SK-N-SH (cell line): ENCODE results near the gene KRCC1. TPM values are rescaled to one million over a fixed set of nuclear protein-coding genes. Genes with fewer than 3 reads are reported as not detected.
"Not testable (repeated sequence)": the region's sequence is repeated elsewhere in the genome, so short reads cannot be mapped to it uniquely, and the experiment has no call there.

Experiments
- CTCF ChIA-PET: fragments of 300-600, 350-600 bp; formaldehyde crosslinking; extraction: SDS; loops from one replicate; lab custom pipeline; 2021; lab: Yijun Ruan, JAX
- POLR2A ChIA-PET: fragments of 350-600 bp; sonication (Branson Sonifier 250); formaldehyde crosslinking; extraction: SDS; loops from one replicate; lab custom pipeline; 2020; ENCODE audit warnings: antibody characterized with exemption, inconsistent platforms; lab: Yijun Ruan, JAX
- DNase-seq: peaks from one replicate; pipeline ENCODE4 v3.0.0; 2012
- H2AFZ ChIP-seq: fragments of 200-600 bp; sonication (generic); 2 replicates; pipeline ENCODE4 v1.8.1; 2016; ENCODE audit warnings: antibody characterized with exemption, mild to moderate bottlenecking, low read depth
- H3F3A ChIP-seq: fragments of 200-600 bp; sonication (generic); replicated peaks from 2 replicates; pipeline ENCODE3; 2016; ENCODE audit warnings: antibody characterized with exemption, mild to moderate bottlenecking; ENCODE audit not compliant: insufficient read depth
- H3K27ac ChIP-seq, 2 experiments: fragments of 200-500 bp in 1 of 2; fragments of 200-600 bp in 1 of 2; sonication (Bioruptor generic) in 1 of 2; sonication (generic), shearing (Covaris generic) in 1 of 2; 2 replicates each; pipeline versions ENCODE4 v1.5.1 to v1.6.1; 2014 to 2016; ENCODE audit warnings: low read depth in 2 of 2, inconsistent platforms in 1 of 2, low read length in 1 of 2, mild to moderate bottlenecking in 1 of 2, mixed read lengths in 1 of 2
- H3K27me3 ChIP-seq: fragments of 200-600 bp; sonication (generic), shearing (Covaris generic); 2 replicates; pipeline ENCODE4 v1.6.1; 2016; ENCODE audit warnings: mixed run types; ENCODE audit not compliant: insufficient read depth
- H3K36me3 ChIP-seq, 2 experiments: fragments of 200-500 bp in 1 of 2; fragments of 200-600 bp in 1 of 2; sonication (Bioruptor generic) in 1 of 2; sonication (generic) in 1 of 2; replicated peaks in 1 of 2; 2 replicates each; pipeline versions ENCODE3 to v1.5.1; 2014 to 2016; ENCODE audit warnings: low read length in 1 of 2, mild to moderate bottlenecking in 1 of 2; ENCODE audit not compliant: insufficient read depth in 2 of 2, control insufficient read depth in 1 of 2
- H3K4me1 ChIP-seq, 2 experiments: fragments of 200-500 bp in 1 of 2; fragments of 200-600 bp in 1 of 2; sonication (Bioruptor generic) in 1 of 2; sonication (generic), shearing (Covaris generic) in 1 of 2; 2 replicates each; pipeline versions ENCODE4 v1.5.1 to v1.6.1; 2014 to 2016; ENCODE audit warnings: low read depth in 1 of 2, low read length in 1 of 2, mixed run types in 1 of 2; ENCODE audit not compliant: insufficient read depth in 2 of 2, control insufficient read depth in 1 of 2
- H3K4me2 ChIP-seq: fragments of 200-600 bp; sonication (generic), shearing (Covaris generic); 2 replicates; pipeline ENCODE4 v1.6.1; 2017; ENCODE audit warnings: mixed run types
- H3K4me3 ChIP-seq, 2 experiments: fragments of 200-500 bp in 1 of 2; fragments of 200-600 bp in 1 of 2; sonication (Bioruptor generic) in 1 of 2; sonication (generic), shearing (Covaris generic) in 1 of 2; 2 replicates each; pipeline versions ENCODE4 v1.5.1 to v1.8.1; 2014 to 2016; ENCODE audit warnings: low read depth in 2 of 2, inconsistent platforms in 1 of 2, low read length in 1 of 2, mild to moderate bottlenecking in 1 of 2, mixed read lengths in 1 of 2, moderate library complexity in 1 of 2
- H3K79me2 ChIP-seq: fragments of 200-600 bp; sonication (generic); 2 replicates; pipeline ENCODE4 v1.8.1; 2017; ENCODE audit warnings: mild to moderate bottlenecking; ENCODE audit not compliant: insufficient read depth
- H3K9ac ChIP-seq: fragments of 200-600 bp; sonication (generic); 2 replicates; pipeline ENCODE4 v1.6.1; 2017; ENCODE audit warnings: mixed run types
- H3K9me2 ChIP-seq: fragments of 200-600 bp; sonication (generic); 2 replicates; pipeline ENCODE4 v1.6.1; 2017; ENCODE audit warnings: mixed run types
- H3K9me3 ChIP-seq: fragments of 200-600 bp; sonication (generic); 2 replicates; pipeline ENCODE4 v1.6.1; 2017; ENCODE audit warnings: mixed run types, mild to moderate bottlenecking, moderate library complexity
- H4K20me1 ChIP-seq: fragments of 200-600 bp; sonication (generic); 2 replicates; pipeline ENCODE4 v1.6.1; 2017; ENCODE audit warnings: mild to moderate bottlenecking, mixed run types; ENCODE audit not compliant: insufficient read depth
- CHD2 ChIP-seq: fragments of 150-350 bp; IDR thresholded peaks from 2 replicates; pipeline ENCODE4 v1.6.1; 2018; ENCODE audit warnings: low read length; ENCODE audit not compliant: partially characterized antibody
- ELF1 ChIP-seq: IDR thresholded peaks from 2 replicates; pipeline ENCODE4 v1.4.0; 2012
- EP300 ChIP-seq, 2 experiments: IDR thresholded peaks; 2 replicates each; pipeline versions ENCODE4 v1.4.0 to v1.6.1; 2012; ENCODE audit warnings: borderline replicate concordance in 1 of 2, low read depth in 1 of 2, low read length in 1 of 2
- EZH2phosphoT487 ChIP-seq: fragments of 200-600 bp; sonication (generic); IDR thresholded peaks from 2 replicates; pipeline ENCODE4 v1.6.1; 2017; ENCODE audit warnings: low read depth, mixed run types, mild to moderate bottlenecking, antibody characterized with exemption, moderate library complexity, borderline replicate concordance
- JUND ChIP-seq: IDR thresholded peaks from 2 replicates; pipeline ENCODE4 v1.4.0; 2012
- MEF2A ChIP-seq: IDR thresholded peaks from 2 replicates; pipeline ENCODE4 v1.4.0; 2012; ENCODE audit warnings: low read depth, borderline replicate concordance
- NFIC ChIP-seq: IDR thresholded peaks from 2 replicates; pipeline ENCODE4 v1.4.0; 2012; ENCODE audit warnings: borderline replicate concordance
- PBX3 ChIP-seq: IDR thresholded peaks from 2 replicates; pipeline ENCODE4; 2012
- POLR2AphosphoS5 ChIP-seq: IDR thresholded peaks from 2 replicates; pipeline ENCODE4 v1.6.1; 2012; ENCODE audit warnings: low read depth, low read length
- RAD21 ChIP-seq: IDR thresholded peaks from 2 replicates; pipeline ENCODE4 v1.6.1; 2012; ENCODE audit warnings: mild to moderate bottlenecking, low read length
- RCOR1 ChIP-seq: fragments of 150-350 bp; IDR thresholded peaks from 2 replicates; pipeline ENCODE4 v1.6.1; 2017; ENCODE audit warnings: antibody characterized with exemption, low read length
- RFX5 ChIP-seq: IDR thresholded peaks from 2 replicates; pipeline ENCODE4 v1.6.1; 2012; ENCODE audit warnings: mild to moderate bottlenecking, improper control_type of control experiment, low read length
- SMC3 ChIP-seq: IDR thresholded peaks from 2 replicates; pipeline ENCODE4 v1.6.1; 2012; ENCODE audit warnings: low read depth, low read length, improper control_type of control experiment
- TAF1 ChIP-seq: IDR thresholded peaks from 2 replicates; pipeline ENCODE4 v1.6.1; 2012; ENCODE audit warnings: low read depth, mild to moderate bottlenecking, low read length, moderate library complexity, borderline replicate concordance
- TCF12 ChIP-seq: IDR thresholded peaks from 2 replicates; pipeline ENCODE4 v1.4.0; 2012
- YY1 ChIP-seq: IDR thresholded peaks from 2 replicates; pipeline ENCODE4 v1.4.0; 2012; ENCODE audit warnings: low read depth, mild to moderate bottlenecking
- ZBTB33 ChIP-seq: IDR thresholded peaks from 2 replicates; pipeline ENCODE4 v1.4.0; 2012; ENCODE audit warnings: low read depth, borderline replicate concordance
- WGBS: methylation state at CpG from one replicate; pipeline ENCODE4 v1.1.6; 2017; ENCODE audit warnings: low lambda C conversion rate; 5-methylcytosine and 5-hydroxymethylcytosine counted together
- polyA plus RNA-seq, 3 experiments: library from polyadenylated mRNA; depleted of rRNA; stranded (reverse); fragments of >200 nt; gene quantifications; 2 replicates each; pipeline ENCODE4 v1.2.3, GENCODE V29; 2012
- TF ChIP-seq, protein P1 (sequence below): fragments of 150-350 bp; IDR thresholded peaks from 2 replicates; pipeline ENCODE4 v1.6.1; 2016; ENCODE audit warnings: mild to moderate bottlenecking, low read depth, low read length
- TF ChIP-seq, protein P2 (sequence below): fragments of 200-600 bp; sonication (generic); IDR thresholded peaks from 2 replicates; pipeline ENCODE4 v1.6.1; 2017; ENCODE audit warnings: antibody characterized with exemption, mild to moderate bottlenecking, moderate library complexity

The KRCC1 gene
- polyA plus RNA-seq, 1 of the 3 experiments (the other 2 are of a cell fraction): 10.7 TPM

GRCh38 chr2:88002359-88002707 lies 53.2 kb downstream of the KRCC1 start:
- Histone ChIP-seq H3K27ac (no peak overlapping the region), H3K9me2 (no peaks in the 10 kb centered on the region), H3K4me1 (no peaks in the 10 kb centered on the region; a peak in 1 of 4 replicates), H3K79me2 (no peaks in the 10 kb centered on the region), H2AFZ (no peak overlapping the region), H3F3A (no peaks in the 10 kb centered on the region), H3K4me3 (no peak overlapping the region), H4K20me1 (no peaks in the 10 kb centered on the region), H3K36me3 (no peaks in the 10 kb centered on the region), H3K27me3 (no peaks in the 10 kb centered on the region), H3K9ac (no peak overlapping the region), H3K4me2 (no peak overlapping the region)
- 90% methylated on average over 6 of the region's 6 CpGs for WGBS
- DNase-seq: no peak
- CTCF ChIA-PET: interaction anchor here (0.6 to 2.0 kb wide), 10 partner anchors 9 to 508 kb away, joined by 3 to 16 read pairs (median 6); partner anchors contain the start of gene RNU2-63P
- TF ChIP-seq TAF1 (no peak), EP300 (IDR thresholded peaks at IDR 0.05; ENCODE audit: borderline replicate concordance in 1 of 2, low read depth in 1 of 2, low read length in 1 of 2) (no peak), RFX5 (no peak)
- TF ChIP-seq, all 33 proteins: peak for 0
- H3K9me3 ChIP-seq: no peaks in the 10 kb centered on the region
- POLR2A ChIA-PET: no interaction called here

DNA sequence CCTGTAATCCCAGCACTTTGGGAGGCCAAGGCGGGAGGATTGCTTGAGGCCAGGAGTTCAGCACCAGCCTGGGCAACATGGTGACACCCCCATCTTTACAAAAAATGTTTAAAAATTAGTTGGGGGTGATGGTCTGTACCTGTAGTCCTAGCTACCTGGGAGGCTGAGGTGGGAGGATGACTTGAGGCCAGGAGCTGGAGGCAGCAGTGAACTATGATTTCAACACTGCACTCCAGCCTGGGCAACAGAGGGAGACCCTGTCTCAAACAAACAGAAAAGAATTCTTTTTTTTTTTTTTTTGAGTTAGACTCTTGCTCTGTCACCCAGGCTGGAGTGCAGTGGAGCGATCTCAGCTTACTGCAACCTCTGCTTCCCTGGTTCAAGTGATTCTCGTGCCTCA lies 55.1 kb downstream of the KRCC1 start:
- H3F3A ChIP-seq, H3K9me2 ChIP-seq, H3K79me2 ChIP-seq, H3K27me3 ChIP-seq, H3K9me3 ChIP-seq, H3K27ac ChIP-seq, POLR2A ChIA-PET, H3K36me3 ChIP-seq, DNase-seq, H3K9ac ChIP-seq, H4K20me1 ChIP-seq, H2AFZ ChIP-seq, H3K4me3 ChIP-seq, H3K4me2 ChIP-seq, H3K4me1 ChIP-seq: not testable (repeated sequence)
- CTCF ChIA-PET: interaction anchor here (1.0 kb wide), 1 partner anchor 38 kb away, joined by 3 read pairs; no protein-coding TSS in a partner anchor
- WGBS: 58% methylated on average over 3 of the region's 3 CpGs

DNA sequence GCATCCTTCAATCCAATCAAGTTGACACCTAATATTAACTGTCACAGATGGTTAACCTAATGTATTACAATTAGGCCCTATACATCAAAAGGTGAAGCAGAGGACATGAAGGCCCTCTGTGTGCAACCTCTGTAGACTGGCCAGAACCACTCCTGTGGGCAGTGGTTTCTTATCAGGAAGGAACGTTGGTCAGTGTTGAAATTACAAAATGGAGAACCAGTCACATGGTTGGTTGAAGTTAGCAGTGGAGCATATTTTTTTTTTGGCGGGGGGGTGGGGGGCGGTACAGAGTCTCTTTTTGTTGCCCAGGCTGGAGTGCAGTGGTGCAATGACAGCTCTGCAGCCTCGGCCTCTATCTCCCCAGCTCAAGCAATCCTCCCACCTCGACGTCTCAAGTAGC lies 59.0 kb downstream of the KRCC1 start:
- Histone ChIP-seq H4K20me1 (no peaks in the 10 kb centered on the region), H3K4me2 (no peak overlapping the region), H2AFZ (no peak overlapping the region), H3K36me3 (no peaks in the 10 kb centered on the region), H3K9me3 (no peaks in the 10 kb centered on the region), H3K9me2 (no peaks in the 10 kb centered on the region), H3K4me1 (no peaks in the 10 kb centered on the region; a peak in 1 of 4 replicates), H3K9ac (no peak overlapping the region), H3K27me3 (no peaks in the 10 kb centered on the region), H3F3A (no peaks in the 10 kb centered on the region), H3K79me2 (no peaks in the 10 kb centered on the region), H3K4me3 (no peak overlapping the region), H3K27ac (no peak overlapping the region)
- WGBS: 89% methylated on average over 4 of the region's 6 CpGs
- ChIA-PET CTCF (no interaction called here), POLR2A (no interaction called here)
- DNase-seq: no peak
- TF ChIP-seq ZBTB33: no peak
- TF ChIP-seq, protein P1, sequence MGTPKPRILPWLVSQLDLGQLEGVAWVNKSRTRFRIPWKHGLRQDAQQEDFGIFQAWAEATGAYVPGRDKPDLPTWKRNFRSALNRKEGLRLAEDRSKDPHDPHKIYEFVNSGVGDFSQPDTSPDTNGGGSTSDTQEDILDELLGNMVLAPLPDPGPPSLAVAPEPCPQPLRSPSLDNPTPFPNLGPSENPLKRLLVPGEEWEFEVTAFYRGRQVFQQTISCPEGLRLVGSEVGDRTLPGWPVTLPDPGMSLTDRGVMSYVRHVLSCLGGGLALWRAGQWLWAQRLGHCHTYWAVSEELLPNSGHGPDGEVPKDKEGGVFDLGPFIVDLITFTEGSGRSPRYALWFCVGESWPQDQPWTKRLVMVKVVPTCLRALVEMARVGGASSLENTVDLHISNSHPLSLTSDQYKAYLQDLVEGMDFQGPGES: no peak
- no peak for TF ChIP-seq TCF12
- no peak for TF ChIP-seq RAD21
- no peak for TF ChIP-seq EZH2phosphoT487
- TF ChIP-seq RFX5: no peak
- TF ChIP-seq POLR2AphosphoS5: no peak
- TF ChIP-seq CHD2: no peak
- no peak for TF ChIP-seq YY1
- TF ChIP-seq ELF1: no peak
- TF ChIP-seq, protein P2, sequence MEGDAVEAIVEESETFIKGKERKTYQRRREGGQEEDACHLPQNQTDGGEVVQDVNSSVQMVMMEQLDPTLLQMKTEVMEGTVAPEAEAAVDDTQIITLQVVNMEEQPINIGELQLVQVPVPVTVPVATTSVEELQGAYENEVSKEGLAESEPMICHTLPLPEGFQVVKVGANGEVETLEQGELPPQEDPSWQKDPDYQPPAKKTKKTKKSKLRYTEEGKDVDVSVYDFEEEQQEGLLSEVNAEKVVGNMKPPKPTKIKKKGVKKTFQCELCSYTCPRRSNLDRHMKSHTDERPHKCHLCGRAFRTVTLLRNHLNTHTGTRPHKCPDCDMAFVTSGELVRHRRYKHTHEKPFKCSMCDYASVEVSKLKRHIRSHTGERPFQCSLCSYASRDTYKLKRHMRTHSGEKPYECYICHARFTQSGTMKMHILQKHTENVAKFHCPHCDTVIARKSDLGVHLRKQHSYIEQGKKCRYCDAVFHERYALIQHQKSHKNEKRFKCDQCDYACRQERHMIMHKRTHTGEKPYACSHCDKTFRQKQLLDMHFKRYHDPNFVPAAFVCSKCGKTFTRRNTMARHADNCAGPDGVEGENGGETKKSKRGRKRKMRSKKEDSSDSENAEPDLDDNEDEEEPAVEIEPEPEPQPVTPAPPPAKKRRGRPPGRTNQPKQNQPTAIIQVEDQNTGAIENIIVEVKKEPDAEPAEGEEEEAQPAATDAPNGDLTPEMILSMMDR: no peak
- TF ChIP-seq JUND: no peak
- TF ChIP-seq MEF2A: no peak
- no peak for TF ChIP-seq RCOR1
- TF ChIP-seq SMC3: no peak
- no peak for TF ChIP-seq NFIC
- no peak for TF ChIP-seq PBX3
